Smooth muscle cell of the brain vasculature (primary cell): ENCODE results near the gene SALL1.

Experiments used
- DNase-seq: peaks from one replicate; pipeline ENCODE4 v3.0.0-alpha.2; 2012; ENCODE audit warnings: low read depth, low spot score

The SALL1 gene

GRCh38 chr16:51111759-51112158 is 39.3 kb downstream of the SALL1 start:
- no peak for DNase-seq

GRCh38 chr16:51110700-51111157 is 40.3 kb downstream of the SALL1 start:
- no peak for DNase-seq

GRCh38 chr16:51109173-51109572 is 41.9 kb downstream of the SALL1 start:
- no peak for DNase-seq

- no peak for DNase-seq
These were observed 43.3 kb downstream of the SALL1 start for GRCh38 chr16:51107742-51108141.

- no peak for DNase-seq
These were observed 44.5 kb downstream of the SALL1 start for GRCh38 chr16:51106535-51106934.

- no peak for DNase-seq
These were observed 47.5 kb downstream of the SALL1 start for GRCh38 chr16:51103590-51103989.

DNA sequence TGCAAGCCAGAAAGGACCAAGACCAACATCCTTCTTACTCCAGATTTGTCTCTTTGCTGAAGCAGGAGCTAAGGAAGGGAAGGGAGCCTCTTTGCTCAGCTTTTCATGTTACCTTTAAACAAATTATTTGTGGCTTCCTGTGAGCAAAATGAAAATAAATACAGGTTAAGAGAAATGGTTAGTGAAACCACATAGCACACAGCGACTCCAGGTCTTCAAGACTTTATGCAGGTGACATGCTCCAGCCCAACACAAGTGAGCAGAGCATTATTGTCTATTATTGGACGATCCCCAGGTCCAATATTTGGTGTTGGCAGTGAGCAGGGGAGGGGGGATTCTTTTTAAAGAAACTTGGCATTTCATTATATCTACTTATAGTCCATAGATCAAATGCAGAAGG is 53.3 kb downstream of the SALL1 start:
- no peak for DNase-seq

DNA sequence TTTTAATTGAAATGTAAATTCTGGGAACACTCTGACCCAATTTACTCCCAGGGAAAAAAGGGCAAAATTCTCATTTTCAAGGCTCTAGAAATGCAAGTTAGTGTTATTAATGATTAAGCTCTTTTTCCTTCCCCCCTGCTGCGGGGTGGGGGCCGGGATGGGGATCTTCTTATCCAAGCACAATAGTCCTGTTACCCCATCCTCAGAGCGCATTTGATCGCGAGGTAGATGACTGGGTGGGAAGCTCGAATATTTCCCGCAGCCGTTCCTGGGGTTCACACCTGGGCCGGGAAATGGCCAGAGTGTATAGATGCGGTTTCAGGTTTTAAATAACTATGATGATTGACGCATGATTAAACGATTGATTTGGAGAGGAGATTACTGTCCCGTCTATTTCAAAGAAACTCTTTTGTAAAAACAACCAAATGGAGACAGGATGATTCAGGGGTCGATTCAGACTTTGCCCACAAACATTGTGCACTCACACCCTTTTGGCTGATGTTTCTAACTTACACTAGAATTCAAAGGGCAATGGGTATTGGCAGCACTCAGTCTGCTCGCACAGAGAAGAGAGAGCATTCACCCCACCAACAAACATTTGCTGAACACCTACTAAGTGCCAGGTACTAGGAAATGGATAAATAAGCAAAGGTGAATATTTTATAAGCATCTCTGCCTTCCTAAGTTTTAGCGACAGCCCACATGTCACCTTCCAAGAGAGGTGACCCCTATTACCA is 55.0 kb downstream of the SALL1 start:
- DNase-seq = no peak

DNA sequence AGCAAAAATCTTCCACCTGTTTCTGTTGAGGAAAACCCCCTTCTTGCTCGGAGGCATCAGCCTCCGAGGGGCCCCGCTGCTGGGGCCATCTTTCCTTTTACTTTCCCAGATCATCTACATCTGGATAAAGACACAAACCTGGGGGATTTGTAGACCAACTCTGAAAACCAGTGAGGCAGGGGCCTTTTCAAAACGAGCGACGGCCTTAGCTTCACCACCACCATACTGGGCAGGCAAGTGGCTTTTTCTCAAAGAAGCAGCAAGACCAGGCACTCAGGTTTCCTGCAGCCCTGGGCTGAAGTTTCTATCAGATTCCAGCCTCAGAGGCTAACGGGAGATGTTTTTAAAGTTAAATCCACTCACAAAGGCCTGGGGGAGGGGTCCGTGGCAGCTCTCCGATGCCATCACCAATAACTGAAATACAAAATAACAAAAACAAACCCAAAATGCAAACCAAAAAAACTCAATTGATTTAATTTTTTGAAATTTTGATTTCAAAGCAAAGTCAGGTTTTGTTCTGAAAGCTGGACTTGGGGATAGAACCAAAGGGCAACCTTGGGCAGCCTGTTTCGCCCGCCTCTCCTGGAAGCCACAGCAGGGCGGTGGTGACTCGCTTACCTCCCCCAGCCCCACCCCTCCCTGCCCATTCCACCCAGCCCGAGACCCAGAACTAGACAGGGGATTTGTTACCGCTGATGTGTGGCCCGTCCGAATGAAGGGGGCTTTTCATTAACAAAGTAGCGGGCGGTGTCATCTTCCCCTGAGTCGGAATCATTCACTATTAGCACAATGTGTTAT is 55.8 kb downstream of the SALL1 start:
- no peak for DNase-seq

DNA sequence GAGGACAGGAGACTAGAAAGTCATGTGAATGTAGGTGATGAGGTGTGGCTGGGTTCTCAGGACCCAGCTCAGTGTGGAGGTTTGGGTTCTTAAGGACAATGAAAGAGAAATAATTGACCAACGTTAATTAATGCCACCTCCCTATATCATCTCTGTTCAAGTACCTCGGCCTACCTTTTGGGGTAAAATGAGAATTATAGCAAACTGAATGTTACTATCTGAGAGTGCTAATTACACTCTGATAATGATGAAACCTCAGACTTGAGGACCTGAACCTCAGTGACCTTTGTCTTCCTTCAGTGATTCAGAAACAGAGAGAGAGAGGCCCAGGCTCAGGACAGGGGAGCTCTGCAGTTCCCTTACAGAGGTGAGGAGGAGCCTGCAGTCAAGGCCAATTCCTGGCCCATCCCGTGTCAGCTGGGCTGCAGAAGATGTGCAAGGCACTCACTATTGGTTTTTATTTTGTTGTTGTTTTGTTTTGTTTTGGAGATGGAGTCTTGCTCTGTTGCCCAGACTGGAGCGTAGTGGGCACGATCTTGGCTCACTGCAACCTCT is 57.3 kb downstream of the SALL1 start:
- no peak for DNase-seq
